Esophagus muscularis mucosa (tissue), 4 donors: ENCODE data around the gene IFITM2.

Experiments
- EP300 ChIP-seq: sonication (generic); formaldehyde crosslinking; IDR thresholded peaks from one replicate; pipeline ENCODE4 v1.6.1; 2017; ENCODE audit warnings: antibody characterized with exemption
- POLR2A ChIP-seq: fragments of 450-650 bp; IDR thresholded peaks from one replicate; pipeline ENCODE4 v1.6.1; 2017; ENCODE audit warnings: antibody characterized with exemption, moderate library complexity, mild to moderate bottlenecking, low read depth
- POLR2AphosphoS5 ChIP-seq, 2 donors: sonication (generic); formaldehyde crosslinking; IDR thresholded peaks; one replicate each; pipeline ENCODE4 v1.6.1; 2017; ENCODE audit warnings: antibody characterized with exemption in 2 of 2
- TF ChIP-seq, protein P1 (sequence below), 3 experiments: fragments of 200-600 bp in 2 of 3; fragments of 450-650 bp in 1 of 3; sonication (generic) in 2 of 3; IDR thresholded peaks; one replicate each; pipeline ENCODE4 v1.5.1; 2017 to 2019; ENCODE audit warnings: antibody characterized with exemption in 3 of 3, mild to moderate bottlenecking in 2 of 3, moderate library complexity in 1 of 3

DNA sequence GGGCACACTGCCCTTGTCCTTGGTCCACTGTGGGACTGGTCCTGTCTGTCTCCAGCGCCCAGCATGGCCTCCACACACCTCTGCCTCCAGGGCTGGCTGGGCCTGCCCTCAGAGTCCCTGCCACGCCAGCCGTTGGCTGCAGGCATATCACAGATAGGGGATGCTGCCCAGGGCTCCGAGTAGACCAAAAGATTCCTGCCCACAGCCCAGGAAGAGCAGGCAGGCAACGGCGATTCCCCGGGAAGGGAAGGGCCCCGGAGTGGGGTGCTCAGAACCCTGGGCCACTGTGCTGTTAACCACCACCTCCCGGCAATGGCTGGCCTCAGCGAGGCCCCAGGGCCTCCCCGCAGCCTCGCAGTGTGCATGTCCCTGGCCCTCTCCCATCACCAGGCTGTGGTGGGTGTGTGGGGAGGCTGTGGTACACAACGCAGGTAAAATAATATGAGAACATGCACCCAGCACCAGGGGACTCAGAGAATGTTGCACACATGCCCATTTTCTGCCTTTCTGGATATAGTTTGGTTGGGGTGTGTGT, 10.5 kb upstream of the IFITM2 start:
- TF ChIP-seq EP300: no peak
- TF ChIP-seq, protein P1, sequence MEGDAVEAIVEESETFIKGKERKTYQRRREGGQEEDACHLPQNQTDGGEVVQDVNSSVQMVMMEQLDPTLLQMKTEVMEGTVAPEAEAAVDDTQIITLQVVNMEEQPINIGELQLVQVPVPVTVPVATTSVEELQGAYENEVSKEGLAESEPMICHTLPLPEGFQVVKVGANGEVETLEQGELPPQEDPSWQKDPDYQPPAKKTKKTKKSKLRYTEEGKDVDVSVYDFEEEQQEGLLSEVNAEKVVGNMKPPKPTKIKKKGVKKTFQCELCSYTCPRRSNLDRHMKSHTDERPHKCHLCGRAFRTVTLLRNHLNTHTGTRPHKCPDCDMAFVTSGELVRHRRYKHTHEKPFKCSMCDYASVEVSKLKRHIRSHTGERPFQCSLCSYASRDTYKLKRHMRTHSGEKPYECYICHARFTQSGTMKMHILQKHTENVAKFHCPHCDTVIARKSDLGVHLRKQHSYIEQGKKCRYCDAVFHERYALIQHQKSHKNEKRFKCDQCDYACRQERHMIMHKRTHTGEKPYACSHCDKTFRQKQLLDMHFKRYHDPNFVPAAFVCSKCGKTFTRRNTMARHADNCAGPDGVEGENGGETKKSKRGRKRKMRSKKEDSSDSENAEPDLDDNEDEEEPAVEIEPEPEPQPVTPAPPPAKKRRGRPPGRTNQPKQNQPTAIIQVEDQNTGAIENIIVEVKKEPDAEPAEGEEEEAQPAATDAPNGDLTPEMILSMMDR (IDR thresholded peaks at IDR 0.05): no peak
- TF ChIP-seq POLR2A: no peak
- TF ChIP-seq POLR2AphosphoS5 (IDR thresholded peaks at IDR 0.05): no peak
